Hepatocyte (in vitro differentiated cells): ENCODE data around the gene EDAR. TPM values are rescaled to one million over a fixed set of nuclear protein-coding genes. Genes with fewer than 3 reads are reported as not detected.

ENCODE experiments used
- DNase-seq: peaks from one replicate; pipeline ENCODE4 v3.0.0-alpha.2; 2016; ENCODE audit warnings: low spot score
- H2AFZ ChIP-seq: fragments of 200-600 bp; sonication (generic); 2 replicates; pipeline ENCODE4 v1.6.0; 2016; ENCODE audit warnings: antibody characterized with exemption, mild to moderate bottlenecking
- H3K27ac ChIP-seq: fragments of 200-600 bp; sonication (generic); 2 replicates; pipeline ENCODE4 v1.5.1; 2016; ENCODE audit warnings: mild to moderate bottlenecking
- H3K27me3 ChIP-seq: fragments of 200-600 bp; sonication (generic); 2 replicates; pipeline ENCODE4 v1.6.1; 2016
- H3K36me3 ChIP-seq: fragments of 200-600 bp; sonication (generic); replicated peaks from 2 replicates; pipeline ENCODE4 v1.5.1; 2016; ENCODE audit warnings: low read depth; ENCODE audit not compliant: insufficient read depth
- H3K4me1 ChIP-seq: fragments of 200-600 bp; sonication (generic); 2 replicates; pipeline ENCODE4 v1.5.1; 2016; ENCODE audit warnings: mild to moderate bottlenecking, moderate library complexity; ENCODE audit not compliant: insufficient read depth
- H3K4me2 ChIP-seq: fragments of 200-600 bp; sonication (generic); 2 replicates; pipeline ENCODE4 v1.6.0; 2016
- H3K4me3 ChIP-seq: fragments of 200-600 bp; sonication (generic); 2 replicates; pipeline ENCODE4 v1.5.1; 2016; ENCODE audit warnings: mild to moderate bottlenecking
- H3K79me2 ChIP-seq: fragments of 200-600 bp; sonication (generic); 2 replicates; pipeline ENCODE4 v1.6.0; 2017; ENCODE audit warnings: mild to moderate bottlenecking
- H3K9me2 ChIP-seq: fragments of 200-600 bp; sonication (generic); replicated peaks from 2 replicates; pipeline ENCODE4 v1.6.0; 2017; ENCODE audit warnings: mild to moderate bottlenecking; ENCODE audit not compliant: insufficient read depth
- H3K9me3 ChIP-seq: fragments of 200-600 bp; sonication (generic); 2 replicates; pipeline ENCODE4 v1.5.1; 2016; ENCODE audit warnings: low read depth, mild to moderate bottlenecking
- H4K20me1 ChIP-seq: fragments of 200-600 bp; sonication (generic); 2 replicates; pipeline ENCODE4 v1.6.0; 2016; ENCODE audit warnings: mild to moderate bottlenecking; ENCODE audit not compliant: insufficient read depth, poor library complexity, severe bottlenecking
- EZH2 ChIP-seq: fragments of 200-600 bp; sonication (generic); IDR thresholded peaks from 2 replicates; pipeline ENCODE4 v1.6.1; 2016; ENCODE audit warnings: antibody characterized with exemption, mild to moderate bottlenecking, borderline replicate concordance
- EZH2phosphoT487 ChIP-seq: fragments of 200-600 bp; sonication (generic); IDR thresholded peaks from one replicate; pipeline ENCODE4 v1.6.1; 2018; ENCODE audit warnings: antibody characterized with exemption, mild to moderate bottlenecking, low read depth, moderate library complexity; ENCODE audit not compliant: unreplicated experiment, severe bottlenecking
- WGBS: methylation state at CpG from one replicate; pipeline ENCODE4 v1.1.6; 2016; ENCODE audit warnings: low lambda C conversion rate; ENCODE audit errors: missing lambda C conversion rate; 5-methylcytosine and 5-hydroxymethylcytosine counted together
- polyA plus RNA-seq: library from polyadenylated mRNA; unstranded; fragments of >200 nt; fragmentation: Nextera tagmentation; extraction: Ambion mirVana; gene quantifications from 2 replicates; pipeline ENCODE4 v1.2.1, GENCODE V29; 2016
- total RNA-seq: library from RNA; depleted of rRNA; stranded (reverse); fragments of >200 nt; gene quantifications from 2 replicates; pipeline ENCODE4 v1.2.3, GENCODE V29; 2014
- TF ChIP-seq, protein P1 (sequence below): fragments of 200-600 bp; sonication (generic); IDR thresholded peaks from 2 replicates; pipeline ENCODE4 v1.5.1; 2016; ENCODE audit warnings: antibody characterized with exemption, mild to moderate bottlenecking; ENCODE audit not compliant: poor library complexity

The EDAR gene
- total and polyA plus RNA-seq, 2 experiments from 2014 or later = 0.20 to 0.21 TPM

DNA sequence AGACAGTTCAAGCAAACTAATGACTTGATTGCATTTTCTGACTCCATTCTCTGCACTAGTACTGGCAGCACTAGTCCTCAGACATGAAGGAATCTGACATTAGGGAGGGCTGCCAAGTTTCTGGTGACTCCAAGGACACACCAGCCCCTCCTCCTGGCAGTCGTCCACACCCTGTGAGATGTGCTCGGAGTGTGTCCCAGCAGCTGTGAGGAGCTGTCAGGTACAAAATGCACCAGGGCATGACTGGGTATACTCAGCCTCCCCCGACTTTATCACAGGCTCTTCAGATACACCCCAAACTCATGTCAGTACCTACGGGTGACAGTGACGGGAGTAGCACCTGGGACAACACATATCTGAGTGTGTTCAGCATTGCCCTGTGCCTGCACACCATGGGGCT, 43.1 kb downstream of the EDAR start:
- no peak for DNase-seq
- 87% methylated on average over 5 of the region's 5 CpGs for WGBS

DNA sequence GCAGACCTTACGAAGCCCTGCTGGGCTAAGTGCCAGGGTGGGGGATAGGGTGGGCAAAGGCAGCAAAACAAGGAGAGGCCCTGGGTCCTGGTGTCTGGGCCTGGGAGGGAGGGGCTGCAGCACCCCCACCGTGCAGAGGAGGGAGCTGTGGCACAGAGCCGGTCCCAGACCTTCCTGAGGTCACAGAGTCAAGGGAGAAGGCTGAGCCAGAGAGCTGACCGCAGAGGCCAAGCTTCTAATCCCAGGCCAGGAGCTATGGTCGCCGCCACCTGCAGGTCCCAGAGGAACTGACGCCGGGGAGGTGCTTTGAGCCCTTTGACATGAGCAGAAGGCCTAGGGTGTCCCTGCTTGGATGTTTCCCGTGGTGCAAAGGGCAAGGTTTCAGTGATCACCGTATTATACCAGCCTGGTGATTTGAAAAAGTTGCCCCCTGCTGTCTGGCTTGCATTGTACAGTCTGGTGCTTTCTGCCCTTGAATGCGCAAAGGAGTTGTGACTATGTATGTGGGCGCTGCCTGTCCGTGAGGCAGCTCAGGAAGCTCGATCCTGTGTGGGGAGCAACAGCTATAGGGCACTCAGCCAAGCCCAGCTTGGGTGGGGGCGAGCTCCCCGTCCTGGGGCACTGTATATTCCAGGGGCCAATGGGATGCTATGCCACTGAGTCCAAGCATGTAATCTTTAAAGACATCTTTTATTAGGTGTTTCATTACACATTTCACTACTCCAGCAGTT, 44.3 kb downstream of the EDAR start:
- Histone ChIP-seq H3K79me2 (no peaks in the 10 kb centered on the region), H3K27ac (peak overlapping the region; percentile 58), H3K36me3 (no peaks in the 10 kb centered on the region), H2AFZ (no peak overlapping the region), H3K4me3 (no peak overlapping the region), H3K4me2 (peak overlapping the region; percentile 29), H3K9me2 (no peaks in the 10 kb centered on the region), H4K20me1 (no peaks in the 10 kb centered on the region), H3K27me3 (no peaks in the 10 kb centered on the region), H3K4me1 (peaks cover 16% of the 10 kb centered on the region), H3K9me3 (peaks cover 2% of the 10 kb centered on the region)
- 70% methylated on average over 16 of the region's 16 CpGs for WGBS
- peak; percentile 72 for DNase-seq
- TF ChIP-seq, protein P1, sequence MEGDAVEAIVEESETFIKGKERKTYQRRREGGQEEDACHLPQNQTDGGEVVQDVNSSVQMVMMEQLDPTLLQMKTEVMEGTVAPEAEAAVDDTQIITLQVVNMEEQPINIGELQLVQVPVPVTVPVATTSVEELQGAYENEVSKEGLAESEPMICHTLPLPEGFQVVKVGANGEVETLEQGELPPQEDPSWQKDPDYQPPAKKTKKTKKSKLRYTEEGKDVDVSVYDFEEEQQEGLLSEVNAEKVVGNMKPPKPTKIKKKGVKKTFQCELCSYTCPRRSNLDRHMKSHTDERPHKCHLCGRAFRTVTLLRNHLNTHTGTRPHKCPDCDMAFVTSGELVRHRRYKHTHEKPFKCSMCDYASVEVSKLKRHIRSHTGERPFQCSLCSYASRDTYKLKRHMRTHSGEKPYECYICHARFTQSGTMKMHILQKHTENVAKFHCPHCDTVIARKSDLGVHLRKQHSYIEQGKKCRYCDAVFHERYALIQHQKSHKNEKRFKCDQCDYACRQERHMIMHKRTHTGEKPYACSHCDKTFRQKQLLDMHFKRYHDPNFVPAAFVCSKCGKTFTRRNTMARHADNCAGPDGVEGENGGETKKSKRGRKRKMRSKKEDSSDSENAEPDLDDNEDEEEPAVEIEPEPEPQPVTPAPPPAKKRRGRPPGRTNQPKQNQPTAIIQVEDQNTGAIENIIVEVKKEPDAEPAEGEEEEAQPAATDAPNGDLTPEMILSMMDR = peak; percentile 21
- TF ChIP-seq EZH2 (no peak), EZH2phosphoT487 (peak; percentile 45)

More for the DNA sequence above, 43.1 kb downstream of the EDAR start:
- Histone ChIP-seq H3K36me3 (no peaks in the 10 kb centered on the region), H3K9me2 (no peaks in the 10 kb centered on the region), H3K4me2 (no peak overlapping the region), H3K27me3 (no peaks in the 10 kb centered on the region), H3K4me3 (no peak overlapping the region), H2AFZ (no peak overlapping the region), H4K20me1 (no peaks in the 10 kb centered on the region), H3K27ac (no peak overlapping the region), H3K79me2 (no peaks in the 10 kb centered on the region), H3K9me3 (peaks cover 2% of the 10 kb centered on the region), H3K4me1 (peaks cover 16% of the 10 kb centered on the region)
- TF ChIP-seq EZH2phosphoT487 (no peak), EZH2 (no peak)
- TF ChIP-seq, protein P1 = no peak

DNA sequence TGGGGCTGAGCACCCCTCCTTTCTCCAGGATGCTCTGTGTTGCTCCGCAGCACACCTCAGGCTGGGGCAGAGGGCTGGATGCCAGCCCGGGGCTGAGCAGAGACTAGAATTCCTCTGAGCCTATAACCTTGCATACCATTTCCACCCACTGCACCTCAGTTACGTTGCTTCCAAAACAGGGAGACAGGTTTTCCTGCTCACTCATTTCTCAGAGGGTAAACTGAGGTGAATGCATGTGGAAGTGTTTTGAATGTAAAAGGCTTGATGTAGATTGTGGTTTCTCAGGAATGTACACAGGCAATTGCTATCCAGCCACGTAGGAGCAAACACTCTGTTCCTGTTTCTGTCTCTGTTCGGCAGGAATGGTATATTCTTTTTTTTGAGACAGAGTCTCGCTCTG, 45.3 kb downstream of the EDAR start:
- no peaks in the 10 kb centered on the region for H4K20me1 ChIP-seq
- no peak overlapping the region for H2AFZ ChIP-seq

DNA sequence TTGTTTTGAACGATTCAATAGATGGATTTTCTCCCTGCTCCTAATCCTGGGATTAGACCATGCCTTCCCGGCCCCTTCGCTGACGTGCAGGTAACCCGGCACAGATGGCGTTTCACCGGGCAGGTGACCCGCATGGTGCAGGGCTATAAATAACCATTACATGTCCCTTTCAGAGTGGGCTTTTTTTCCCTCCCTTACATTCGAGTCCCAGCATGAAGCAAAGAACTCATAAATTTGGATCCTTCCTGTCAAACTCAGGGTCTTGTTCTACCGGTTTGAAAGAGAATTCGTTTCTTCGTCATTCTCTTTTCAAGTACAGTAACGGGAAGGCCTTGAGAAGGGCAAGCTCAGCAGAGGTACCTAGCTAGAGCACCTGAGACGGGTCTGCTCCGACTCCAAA, 46.1 kb downstream of the EDAR start:
- 81% methylated on average over 15 of the region's 15 CpGs for WGBS
- Histone ChIP-seq H3K27me3 (no peaks in the 10 kb centered on the region), H3K4me1 (peaks cover 16% of the 10 kb centered on the region), H3K79me2 (no peaks in the 10 kb centered on the region), H4K20me1 (no peaks in the 10 kb centered on the region), H3K4me3 (no peak overlapping the region), H3K4me2 (no peak overlapping the region), H3K9me3 (peaks cover 2% of the 10 kb centered on the region), H2AFZ (no peak overlapping the region), H3K36me3 (no peaks in the 10 kb centered on the region), H3K27ac (peak overlapping the region; percentile 67), H3K9me2 (no peaks in the 10 kb centered on the region)
- TF ChIP-seq EZH2phosphoT487 (no peak), EZH2 (no peak)
- TF ChIP-seq, protein P1 = no peak
- no peak for DNase-seq

More for the DNA sequence above, 45.3 kb downstream of the EDAR start:
- Histone ChIP-seq H3K27me3 (no peaks in the 10 kb centered on the region), H3K9me3 (peaks cover 2% of the 10 kb centered on the region), H3K79me2 (no peaks in the 10 kb centered on the region), H3K36me3 (no peaks in the 10 kb centered on the region), H3K27ac (peak overlapping the region; percentile 58), H3K4me3 (no peak overlapping the region), H3K4me2 (peak overlapping the region; percentile 29), H3K9me2 (no peaks in the 10 kb centered on the region), H3K4me1 (peaks cover 16% of the 10 kb centered on the region)
- TF ChIP-seq EZH2 = no peak
- 48% methylated on average over 6 of the region's 6 CpGs for WGBS
- DNase-seq = no peak
